Subcutaneous abdominal adipose tissue (tissue), 5 donors: ENCODE data around the gene PROZ.

ENCODE experiments used
- H3K27ac ChIP-seq: one replicate; pipeline ENCODE4 v1.7.0; 2013; ENCODE audit warnings: low read depth, mild to moderate bottlenecking, inconsistent platforms, low read length, moderate library complexity
- H3K27me3 ChIP-seq, 5 donors: one replicate each; pipeline ENCODE4 v1.7.0; 2013; ENCODE audit warnings: low read length in 5 of 5, inconsistent platforms in 1 of 5; ENCODE audit not compliant: control insufficient read depth in 5 of 5, insufficient read depth in 4 of 5
- H3K36me3 ChIP-seq, 5 donors: one replicate each; pipeline ENCODE4 v1.7.0; 2013; ENCODE audit warnings: low read length in 5 of 5; ENCODE audit not compliant: control insufficient read depth in 5 of 5, insufficient read depth in 5 of 5
- H3K4me1 ChIP-seq, 5 donors: one replicate each; pipeline ENCODE4 v1.7.0; 2013; ENCODE audit warnings: low read length in 5 of 5, mild to moderate bottlenecking in 3 of 5, moderate library complexity in 1 of 5; ENCODE audit not compliant: control insufficient read depth in 5 of 5, insufficient read depth in 5 of 5
- H3K4me3 ChIP-seq, 5 donors: one replicate each; pipeline ENCODE4 v1.7.0; 2013; ENCODE audit warnings: low read length in 5 of 5, low read depth in 1 of 5
- H3K9ac ChIP-seq, 5 donors: one replicate each; pipeline ENCODE4 v1.7.0; 2013; ENCODE audit warnings: low read length in 5 of 5, mild to moderate bottlenecking in 4 of 5, moderate library complexity in 3 of 5
- H3K9me3 ChIP-seq, 5 donors: one replicate each; pipeline ENCODE4 v1.7.0; 2013; ENCODE audit warnings: low read length in 5 of 5; ENCODE audit not compliant: control insufficient read depth in 5 of 5
- donor health status: healthy.
- donor health status: healthy.
- donor health status: healthy.
- donor health status: healthy.
- donor health status: healthy.

PROZ gene

DNA sequence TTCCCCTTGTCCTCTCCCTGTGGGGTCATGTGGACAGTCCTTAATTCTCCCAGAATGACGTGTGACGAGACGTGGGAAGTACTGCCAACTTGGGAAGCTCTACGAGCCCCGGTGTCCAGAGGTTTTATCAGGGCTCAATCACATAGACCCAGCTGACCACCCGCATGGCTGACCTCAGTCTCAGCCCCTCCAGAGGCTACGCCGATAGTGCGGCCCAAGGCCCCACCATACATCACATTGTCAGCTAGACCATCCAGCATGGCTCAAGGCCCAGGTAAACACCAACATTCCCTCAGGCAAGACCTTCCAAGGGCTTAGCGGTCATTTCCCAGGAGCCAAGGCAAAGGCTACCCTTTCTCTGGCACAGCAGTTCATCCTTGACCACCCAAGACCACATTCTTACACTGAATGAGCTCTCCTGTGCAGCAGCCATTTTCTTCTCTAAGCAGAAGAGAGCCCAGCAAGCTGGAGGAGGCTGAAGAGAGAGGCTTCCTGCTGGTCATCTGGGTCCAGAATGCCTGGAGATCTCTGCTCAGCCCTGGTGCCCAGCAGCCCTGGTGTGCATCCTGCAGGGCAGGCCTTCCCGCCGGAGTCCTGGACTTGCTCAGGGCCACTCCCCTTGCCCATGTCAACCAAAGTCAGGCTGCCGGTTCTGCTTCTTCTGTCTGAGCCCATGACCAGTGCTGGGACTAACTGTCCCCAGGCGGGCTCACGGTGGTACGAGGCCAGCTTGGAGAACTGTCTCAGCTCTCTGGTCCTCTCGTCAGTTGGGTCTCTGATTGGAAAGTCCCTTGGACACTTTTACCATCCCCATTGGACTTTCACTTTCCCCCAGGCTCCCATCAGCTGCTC is 43.7 kb upstream of the PROZ start:
- H3K36me3 ChIP-seq, result no peaks in the 10 kb centered on the region
- no peak overlapping the region for H3K9ac ChIP-seq
- H3K9me3 ChIP-seq, result no peaks in the 10 kb centered on the region
- H3K27ac ChIP-seq, result no peak overlapping the region
- peaks cover 0 to 14% (median 11%) of the 10 kb centered on the region in 5 donors for H3K4me1 ChIP-seq
- peaks cover 10 to 35% (median 24%) of the 10 kb centered on the region in 5 donors for H3K27me3 ChIP-seq
- H3K4me3 ChIP-seq, result no peak overlapping the region

DNA sequence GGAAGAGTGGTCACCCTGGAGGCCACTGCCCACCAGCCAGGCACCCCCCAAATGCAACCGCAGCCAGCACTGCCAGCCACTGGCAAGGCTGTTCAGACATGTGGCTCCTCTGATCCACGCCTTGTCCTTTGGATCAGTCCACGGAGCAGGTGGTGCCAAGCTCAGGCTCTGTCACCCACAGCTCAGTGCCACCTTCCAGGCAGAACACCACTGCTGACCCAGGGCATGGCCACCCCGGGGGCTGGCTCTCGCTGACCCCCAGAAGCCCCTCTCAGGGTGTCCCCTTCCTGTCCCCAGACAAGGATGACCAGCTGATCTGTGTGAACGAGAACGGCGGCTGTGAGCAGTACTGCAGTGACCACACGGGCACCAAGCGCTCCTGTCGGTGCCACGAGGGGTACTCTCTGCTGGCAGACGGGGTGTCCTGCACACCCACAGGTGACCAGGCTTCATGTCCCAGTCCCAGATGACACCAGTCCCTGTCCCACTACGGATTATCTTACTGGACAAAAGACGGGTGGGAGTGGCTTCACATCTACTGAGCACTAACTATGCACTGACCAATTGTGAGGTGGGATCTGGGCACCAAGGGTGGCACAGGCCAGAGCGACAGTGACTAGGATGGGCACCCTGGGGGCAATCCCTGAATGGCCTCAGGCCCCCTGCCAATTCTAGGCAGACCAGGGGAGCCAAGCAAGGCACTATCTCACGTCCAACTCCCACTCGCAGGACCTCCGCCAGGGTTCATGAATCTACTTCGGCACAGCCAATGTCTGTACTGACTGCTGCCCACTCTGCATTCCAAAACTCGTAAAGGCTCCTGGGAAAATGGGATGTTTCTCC is 42.9 kb upstream of the PROZ start:
- Histone ChIP-seq H3K27ac (no peak overlapping the region), H3K4me3 (no peak overlapping the region), H3K9ac (no peak overlapping the region), H3K4me1 (peaks cover 0 to 6% (median 5%) of the 10 kb centered on the region in 5 donors), H3K27me3 (peaks cover 6 to 30% (median 17%) of the 10 kb centered on the region in 5 donors), H3K36me3 (no peaks in the 10 kb centered on the region), H3K9me3 (no peaks in the 10 kb centered on the region)

DNA sequence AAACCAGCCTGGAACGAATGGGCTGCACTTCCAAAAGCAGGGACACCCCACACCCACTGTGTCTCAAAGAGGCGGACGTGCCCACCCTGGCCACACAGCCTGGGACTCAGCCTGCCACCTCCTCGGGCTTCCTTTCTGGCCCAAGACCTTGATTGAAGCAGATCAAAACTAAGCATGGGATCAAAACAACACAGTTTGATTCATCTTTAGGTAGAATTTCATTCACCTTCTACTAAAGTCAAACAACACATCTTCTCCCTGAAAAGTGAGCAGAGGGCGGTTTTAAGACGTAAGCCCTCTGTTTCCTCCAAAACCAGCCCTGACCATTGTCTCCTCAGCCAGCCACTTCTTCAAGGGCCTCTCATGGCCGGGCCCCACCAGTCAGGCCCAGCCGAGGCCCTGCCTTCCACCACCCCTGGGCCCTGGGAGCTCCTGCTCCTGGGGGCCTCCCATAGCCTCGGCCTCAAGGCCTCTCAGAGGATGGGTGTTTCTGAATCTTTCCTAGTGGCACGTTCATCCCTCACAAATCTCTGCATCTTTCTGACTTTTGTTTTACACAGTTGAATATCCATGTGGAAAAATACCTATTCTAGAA is 42.1 kb upstream of the PROZ start:
- no peak overlapping the region for H3K9ac ChIP-seq
- H3K36me3 ChIP-seq, result no peaks in the 10 kb centered on the region
- H3K27me3 ChIP-seq, result peaks cover 3 to 29% (median 10%) of the 10 kb centered on the region in 5 donors
- no peaks in the 10 kb centered on the region for H3K9me3 ChIP-seq
- no peak overlapping the region for H3K4me3 ChIP-seq
- H3K27ac ChIP-seq, result no peak overlapping the region
- H3K4me1 ChIP-seq, result no peaks in the 10 kb centered on the region

DNA sequence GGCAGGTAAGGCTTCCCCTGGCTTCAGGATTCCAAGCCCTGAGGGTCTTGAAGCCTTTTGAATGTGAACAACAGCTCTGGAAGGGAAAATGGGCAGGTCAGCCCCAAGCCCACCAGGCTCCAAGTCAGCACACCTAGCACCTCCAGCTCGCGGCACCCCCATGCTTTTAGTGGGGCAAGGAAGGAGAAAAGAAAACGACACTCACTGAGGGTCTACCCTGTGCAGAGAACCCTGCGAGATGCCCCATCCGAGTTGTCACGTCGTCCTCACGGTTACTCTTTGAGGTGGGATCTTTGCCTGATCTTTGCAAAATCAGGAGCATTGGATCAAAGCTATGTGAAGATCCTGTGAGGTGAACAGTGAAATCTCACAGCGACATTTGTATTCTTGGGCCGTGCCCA is 41.6 kb upstream of the PROZ start:
- Histone ChIP-seq H3K27me3 (peaks cover 6 to 34% (median 13%) of the 10 kb centered on the region in 5 donors), H3K9me3 (no peaks in the 10 kb centered on the region), H3K9ac (no peak overlapping the region), H3K4me3 (no peak overlapping the region), H3K4me1 (peaks cover 0 to under 1% (median 0%) of the 10 kb centered on the region in 5 donors), H3K27ac (no peak overlapping the region), H3K36me3 (no peaks in the 10 kb centered on the region)

DNA sequence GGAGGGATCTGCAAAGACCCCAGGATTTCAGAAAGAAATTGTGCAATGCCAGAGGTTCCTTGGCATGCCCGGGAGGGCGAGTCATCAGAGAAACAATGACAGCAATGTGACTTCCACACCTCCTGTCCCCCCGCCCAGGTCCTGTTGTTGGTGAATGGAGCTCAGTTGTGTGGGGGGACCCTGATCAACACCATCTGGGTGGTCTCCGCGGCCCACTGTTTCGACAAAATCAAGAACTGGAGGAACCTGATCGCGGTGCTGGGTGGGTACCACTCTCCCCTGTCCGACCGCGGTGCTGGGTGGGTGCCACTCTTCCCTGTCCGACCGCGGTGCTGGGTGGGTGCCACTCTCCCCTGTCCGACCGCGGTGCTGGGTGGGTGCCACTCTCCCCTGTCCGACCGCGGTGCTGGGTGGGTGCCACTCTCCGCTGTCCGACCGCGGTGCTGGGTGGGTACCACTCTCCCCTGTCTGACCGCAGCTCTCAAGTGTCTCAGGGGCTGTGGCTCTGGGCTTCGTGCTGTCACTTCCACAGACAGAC is 41.0 kb upstream of the PROZ start:
- Histone ChIP-seq H3K27me3 (peaks cover 8 to 34% (median 14%) of the 10 kb centered on the region in 5 donors), H3K9me3 (no peaks in the 10 kb centered on the region), H3K4me1 (peaks cover 0 to 3% (median 0%) of the 10 kb centered on the region in 5 donors), H3K27ac (no peak overlapping the region), H3K4me3 (no peak overlapping the region), H3K9ac (no peak overlapping the region), H3K36me3 (no peaks in the 10 kb centered on the region)

DNA sequence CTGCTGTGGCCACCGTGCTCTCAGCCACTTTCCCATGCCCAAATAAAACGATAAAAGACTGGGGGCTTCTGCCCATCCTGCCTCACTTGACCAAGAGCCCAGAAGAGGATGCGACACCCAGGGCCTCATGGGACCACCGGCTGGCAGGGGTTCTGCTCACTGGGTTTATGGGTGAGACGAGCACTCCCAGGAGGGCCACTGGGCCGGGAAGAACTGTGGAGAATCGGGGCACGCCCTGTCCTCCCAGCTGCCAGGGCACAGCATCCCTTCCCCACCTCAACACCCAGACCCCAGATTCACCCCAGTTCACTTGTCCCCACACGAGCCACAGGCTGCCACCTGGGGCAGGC is 40.6 kb upstream of the PROZ start:
- no peak overlapping the region for H3K9ac ChIP-seq
- H3K36me3 ChIP-seq, result no peaks in the 10 kb centered on the region
- no peak overlapping the region for H3K4me3 ChIP-seq
- peaks cover 0 to 7% (median 0%) of the 10 kb centered on the region in 5 donors for H3K4me1 ChIP-seq
- no peaks in the 10 kb centered on the region for H3K9me3 ChIP-seq
- H3K27ac ChIP-seq, result no peak overlapping the region
- peaks cover 8 to 33% (median 17%) of the 10 kb centered on the region in 5 donors for H3K27me3 ChIP-seq

DNA sequence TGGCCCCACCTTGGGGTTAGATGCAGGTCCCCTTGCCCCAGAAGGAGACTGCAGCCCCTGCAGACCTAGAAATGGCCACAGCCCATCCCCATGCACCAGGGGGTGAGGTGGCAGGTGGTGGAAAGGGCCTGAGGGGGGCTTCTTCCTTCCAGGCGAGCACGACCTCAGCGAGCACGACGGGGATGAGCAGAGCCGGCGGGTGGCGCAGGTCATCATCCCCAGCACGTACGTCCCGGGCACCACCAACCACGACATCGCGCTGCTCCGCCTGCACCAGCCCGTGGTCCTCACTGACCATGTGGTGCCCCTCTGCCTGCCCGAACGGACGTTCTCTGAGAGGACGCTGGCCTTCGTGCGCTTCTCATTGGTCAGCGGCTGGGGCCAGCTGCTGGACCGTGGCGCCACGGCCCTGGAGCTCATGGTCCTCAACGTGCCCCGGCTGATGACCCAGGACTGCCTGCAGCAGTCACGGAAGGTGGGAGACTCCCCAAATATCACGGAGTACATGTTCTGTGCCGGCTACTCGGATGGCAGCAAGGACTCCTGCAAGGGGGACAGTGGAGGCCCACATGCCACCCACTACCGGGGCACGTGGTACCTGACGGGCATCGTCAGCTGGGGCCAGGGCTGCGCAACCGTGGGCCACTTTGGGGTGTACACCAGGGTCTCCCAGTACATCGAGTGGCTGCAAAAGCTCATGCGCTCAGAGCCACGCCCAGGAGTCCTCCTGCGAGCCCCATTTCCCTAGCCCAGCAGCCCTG is 40.0 kb upstream of the PROZ start:
- no peaks in the 10 kb centered on the region for H3K9me3 ChIP-seq
- H3K4me3 ChIP-seq, result no peak overlapping the region
- H3K27me3 ChIP-seq, result peaks cover 5 to 37% (median 23%) of the 10 kb centered on the region in 5 donors
- peaks cover 0 to 7% (median 0%) of the 10 kb centered on the region in 5 donors for H3K4me1 ChIP-seq
- no peak overlapping the region for H3K9ac ChIP-seq
- no peak overlapping the region for H3K27ac ChIP-seq
- H3K36me3 ChIP-seq, result no peaks in the 10 kb centered on the region

DNA sequence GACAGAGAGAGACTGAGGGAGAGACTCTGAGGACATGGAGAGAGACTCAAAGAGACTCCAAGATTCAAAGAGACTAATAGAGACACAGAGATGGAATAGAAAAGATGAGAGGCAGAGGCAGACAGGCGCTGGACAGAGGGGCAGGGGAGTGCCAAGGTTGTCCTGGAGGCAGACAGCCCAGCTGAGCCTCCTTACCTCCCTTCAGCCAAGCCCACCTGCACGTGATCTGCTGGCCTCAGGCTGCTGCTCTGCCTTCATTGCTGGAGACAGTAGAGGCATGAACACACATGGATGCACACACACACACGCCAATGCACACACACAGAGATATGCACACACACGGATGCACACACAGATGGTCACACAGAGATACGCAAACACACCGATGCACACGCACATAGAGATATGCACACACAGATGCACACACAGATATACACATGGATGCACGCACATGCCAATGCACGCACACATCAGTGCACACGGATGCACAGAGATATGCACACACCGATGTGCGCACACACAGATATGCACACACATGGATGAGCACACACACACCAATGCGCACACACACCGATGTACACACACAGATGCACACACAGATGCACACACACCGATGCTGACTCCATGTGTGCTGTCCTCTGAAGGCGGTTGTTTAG is 39.2 kb upstream of the PROZ start:
- H3K4me1 ChIP-seq, result peaks cover 0 to 7% (median 0%) of the 10 kb centered on the region in 5 donors
- no peak overlapping the region for H3K27ac ChIP-seq
- H3K9ac ChIP-seq, result no peak overlapping the region
- no peaks in the 10 kb centered on the region for H3K36me3 ChIP-seq
- H3K9me3 ChIP-seq, result no peaks in the 10 kb centered on the region
- H3K4me3 ChIP-seq, result no peak overlapping the region
- peaks cover 5 to 40% (median 24%) of the 10 kb centered on the region in 5 donors for H3K27me3 ChIP-seq

DNA sequence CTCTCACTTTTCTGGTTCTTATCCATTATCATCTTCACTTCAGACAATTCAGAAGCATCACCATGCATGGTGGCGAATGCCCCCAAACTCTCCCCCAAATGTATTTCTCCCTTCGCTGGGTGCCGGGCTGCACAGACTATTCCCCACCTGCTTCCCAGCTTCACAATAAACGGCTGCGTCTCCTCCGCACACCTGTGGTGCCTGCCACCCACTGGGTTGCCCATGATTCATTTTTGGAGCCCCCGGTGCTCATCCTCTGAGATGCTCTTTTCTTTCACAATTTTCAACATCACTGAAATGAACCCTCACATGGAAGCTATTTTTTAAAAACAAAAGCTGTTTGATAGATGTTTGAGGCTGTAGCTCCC is 38.6 kb upstream of the PROZ start:
- H3K9me3 ChIP-seq, result no peaks in the 10 kb centered on the region
- peaks cover 5 to 40% (median 26%) of the 10 kb centered on the region in 5 donors for H3K27me3 ChIP-seq
- H3K4me3 ChIP-seq, result no peak overlapping the region
- no peak overlapping the region for H3K9ac ChIP-seq
- no peak overlapping the region for H3K27ac ChIP-seq
- H3K4me1 ChIP-seq, result peaks cover 0 to 7% (median 0%) of the 10 kb centered on the region in 5 donors
- no peaks in the 10 kb centered on the region for H3K36me3 ChIP-seq
